GM19324 (cell line): ENCODE measurements around the gene ZNF32.
A peak's percentile ranks its signal among the peaks of the same experiment; 100 is the strongest.

ENCODE experiments used
- ATAC-seq: cut with Tn5 transposase; IDR thresholded peaks from one replicate; pipeline ENCODE4 v1.9.1; 2021; ENCODE audit warnings: mild to moderate bottlenecking, moderate library complexity; ENCODE audit not compliant: unreplicated experiment, low FRiP score

ZNF32 gene, protein sequence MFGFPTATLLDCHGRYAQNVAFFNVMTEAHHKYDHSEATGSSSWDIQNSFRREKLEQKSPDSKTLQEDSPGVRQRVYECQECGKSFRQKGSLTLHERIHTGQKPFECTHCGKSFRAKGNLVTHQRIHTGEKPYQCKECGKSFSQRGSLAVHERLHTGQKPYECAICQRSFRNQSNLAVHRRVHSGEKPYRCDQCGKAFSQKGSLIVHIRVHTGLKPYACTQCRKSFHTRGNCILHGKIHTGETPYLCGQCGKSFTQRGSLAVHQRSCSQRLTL

DNA sequence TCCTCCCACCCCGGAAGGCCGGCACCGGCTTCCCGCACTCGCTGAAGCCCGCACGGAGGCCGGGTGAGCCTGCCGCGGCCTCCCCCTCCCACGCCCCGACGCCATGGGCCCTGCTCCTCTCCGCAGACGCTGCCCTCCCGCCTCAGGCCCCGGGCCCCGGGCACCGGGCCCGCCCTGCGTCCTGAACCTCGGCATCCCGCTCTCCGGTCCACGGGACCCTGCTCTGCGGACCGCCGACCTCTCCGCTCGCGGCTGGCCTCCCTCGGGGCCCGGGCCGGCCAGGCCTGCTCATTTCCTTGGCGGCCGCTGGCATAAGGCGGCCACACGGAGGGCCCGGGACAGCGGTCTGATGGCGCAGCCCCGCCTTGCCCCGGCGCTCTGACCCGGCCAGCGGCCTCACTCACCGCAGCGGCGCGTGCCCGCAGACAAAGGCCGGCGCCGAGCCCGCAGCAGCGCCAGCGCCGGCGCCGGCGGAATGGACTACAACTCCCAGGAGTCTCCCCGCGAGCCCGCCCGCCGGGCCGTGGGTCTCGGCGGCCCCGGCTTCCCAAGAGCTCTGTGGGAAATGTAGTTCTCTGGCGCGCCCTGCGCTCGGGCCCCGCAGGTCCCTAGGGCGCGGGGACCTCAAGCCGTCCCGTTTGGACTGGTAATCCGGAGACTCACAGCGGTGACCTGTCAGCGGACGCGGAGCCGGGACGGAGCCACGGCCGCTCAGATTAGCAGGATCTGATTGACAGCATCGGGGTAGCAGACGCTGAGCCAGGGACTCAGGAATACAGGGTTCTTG lies at the start of gene ZNF32:
Gene ZNF32, minus strand, starts transcription at position 484 of the 787 bp plus-strand sequence. CDS start 2,748 bp downstream, outside the sequence.
- peak; percentile 99 for ATAC-seq

DNA sequence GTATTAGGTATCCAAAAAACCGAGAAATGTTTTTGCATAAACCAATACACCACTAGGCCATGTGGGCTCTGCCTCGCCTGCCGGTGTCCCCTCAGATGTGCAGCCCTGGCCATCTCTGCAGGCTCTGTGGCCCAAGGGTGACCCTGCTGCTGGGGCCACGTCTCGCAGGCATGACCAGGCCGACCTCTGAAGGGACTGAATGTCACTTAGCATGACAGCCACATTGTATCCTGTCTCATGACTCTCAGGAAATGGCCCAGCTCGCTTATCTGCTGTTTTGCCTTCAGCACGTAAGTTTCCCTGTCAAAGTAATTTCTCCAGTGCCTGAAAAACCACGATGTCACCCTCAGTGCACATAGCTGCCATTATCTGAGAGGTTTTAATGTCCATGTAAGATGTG lies 49.5 kb upstream of the ZNF32 start:
- no peak for ATAC-seq

DNA sequence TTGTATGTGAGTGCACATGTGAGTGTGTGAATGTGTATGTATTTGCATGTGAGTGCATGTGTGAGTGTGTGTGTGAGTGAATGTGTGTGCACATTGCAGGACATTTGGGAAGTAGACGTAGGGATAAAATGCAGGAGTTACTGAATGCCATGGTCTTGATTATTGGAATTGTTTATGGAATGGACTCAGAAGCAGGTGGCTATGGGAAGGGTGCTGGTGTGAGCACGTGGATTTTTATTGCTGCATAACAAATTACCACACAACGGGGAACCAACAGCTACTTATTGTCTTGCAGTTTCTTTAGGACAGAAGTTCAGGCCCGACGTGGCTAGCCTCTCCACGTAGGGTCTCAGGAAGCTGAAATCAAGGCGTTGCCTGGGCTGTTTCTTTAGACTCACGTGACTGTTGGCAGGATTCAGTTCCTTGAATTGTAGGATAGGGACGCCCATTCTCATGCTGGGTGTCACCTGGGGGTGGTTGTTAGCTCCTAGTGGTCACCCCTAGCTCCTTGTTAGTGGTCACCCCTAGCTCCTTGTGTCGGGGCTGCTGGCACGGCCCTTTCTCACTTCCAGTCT lies 48.3 kb upstream of the ZNF32 start:
- no peak for ATAC-seq

DNA sequence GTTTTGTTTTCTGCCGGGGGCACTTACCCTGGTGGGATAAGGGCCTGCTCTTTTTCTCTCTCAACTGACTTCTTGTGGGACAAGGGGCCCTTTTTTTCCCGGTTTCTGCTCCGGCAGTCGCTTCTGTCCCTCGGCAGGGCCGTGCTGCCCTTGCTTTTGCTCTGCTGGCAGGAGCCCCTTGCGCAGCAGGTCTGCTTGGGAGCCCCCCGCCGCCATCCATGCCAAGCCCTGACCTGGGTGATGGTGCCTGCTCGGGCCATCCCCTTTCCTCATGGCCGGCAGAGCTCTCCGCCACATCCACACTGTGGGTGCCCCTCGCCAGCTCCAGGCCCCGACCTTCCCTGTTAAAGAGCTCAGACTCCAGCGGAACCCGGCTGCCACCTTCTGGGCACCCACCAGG lies 47.0 kb upstream of the ZNF32 start:
- ATAC-seq, result no peak

DNA sequence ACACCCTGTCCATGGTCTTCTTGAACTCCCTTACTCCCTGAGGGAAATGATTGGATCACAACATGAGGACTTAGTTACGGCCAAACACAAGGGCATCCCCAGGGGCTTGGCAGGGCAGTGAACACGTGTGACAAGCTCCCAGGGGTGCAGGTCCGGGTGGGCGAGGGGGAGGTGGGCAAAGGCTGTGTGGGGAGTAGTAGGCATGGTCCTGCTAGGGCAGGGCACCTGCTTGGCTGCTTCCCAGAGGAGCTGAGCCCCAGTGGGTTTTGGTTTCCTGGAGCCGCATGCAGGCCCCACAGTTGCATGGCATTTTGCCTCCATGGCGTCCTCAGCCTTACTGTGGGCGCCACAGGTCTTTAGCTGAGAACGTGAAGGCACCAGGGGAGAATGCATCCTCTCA lies 46.6 kb upstream of the ZNF32 start:
- ATAC-seq, result no peak

DNA sequence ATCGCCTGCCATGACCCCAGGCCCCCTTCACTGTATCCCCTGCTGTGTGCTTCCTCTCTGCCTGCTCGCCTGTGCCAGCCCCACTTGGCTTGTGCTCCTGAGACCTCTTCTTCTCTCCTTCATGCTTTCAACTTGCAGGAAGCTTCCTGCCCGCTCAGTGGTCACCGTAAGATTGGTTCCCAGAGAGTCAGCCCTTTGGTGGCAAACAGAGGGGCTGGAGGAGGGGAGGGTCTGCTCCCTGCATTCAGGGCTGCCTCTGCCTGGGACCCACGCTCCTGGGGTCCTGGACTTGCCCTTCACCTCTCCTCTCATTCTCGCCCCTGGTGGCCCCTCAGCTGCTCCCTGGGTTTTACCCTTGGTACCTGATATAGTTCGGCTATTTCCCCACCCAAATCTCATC lies 45.8 kb upstream of the ZNF32 start:
- ATAC-seq, result no peak

DNA sequence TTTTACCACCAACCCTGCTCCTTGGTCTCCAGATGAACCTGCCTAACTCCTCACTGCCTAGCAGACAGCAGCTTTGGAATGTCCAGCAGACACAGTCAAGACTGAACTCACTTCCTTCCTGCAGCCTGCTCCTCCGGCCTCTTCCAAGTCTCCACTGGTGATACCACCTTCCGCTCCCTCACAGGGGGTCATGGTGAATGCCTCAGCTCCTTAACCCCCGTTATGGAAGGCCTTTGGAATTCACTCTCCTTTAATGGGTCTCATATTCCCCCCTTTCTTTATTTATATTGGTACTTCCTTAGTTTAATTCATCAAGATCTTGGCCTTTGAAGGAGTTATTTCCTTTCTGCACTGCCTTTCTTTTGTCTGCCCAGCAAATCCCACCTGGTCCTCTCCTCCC lies 44.9 kb upstream of the ZNF32 start:
- ATAC-seq, result no peak

DNA sequence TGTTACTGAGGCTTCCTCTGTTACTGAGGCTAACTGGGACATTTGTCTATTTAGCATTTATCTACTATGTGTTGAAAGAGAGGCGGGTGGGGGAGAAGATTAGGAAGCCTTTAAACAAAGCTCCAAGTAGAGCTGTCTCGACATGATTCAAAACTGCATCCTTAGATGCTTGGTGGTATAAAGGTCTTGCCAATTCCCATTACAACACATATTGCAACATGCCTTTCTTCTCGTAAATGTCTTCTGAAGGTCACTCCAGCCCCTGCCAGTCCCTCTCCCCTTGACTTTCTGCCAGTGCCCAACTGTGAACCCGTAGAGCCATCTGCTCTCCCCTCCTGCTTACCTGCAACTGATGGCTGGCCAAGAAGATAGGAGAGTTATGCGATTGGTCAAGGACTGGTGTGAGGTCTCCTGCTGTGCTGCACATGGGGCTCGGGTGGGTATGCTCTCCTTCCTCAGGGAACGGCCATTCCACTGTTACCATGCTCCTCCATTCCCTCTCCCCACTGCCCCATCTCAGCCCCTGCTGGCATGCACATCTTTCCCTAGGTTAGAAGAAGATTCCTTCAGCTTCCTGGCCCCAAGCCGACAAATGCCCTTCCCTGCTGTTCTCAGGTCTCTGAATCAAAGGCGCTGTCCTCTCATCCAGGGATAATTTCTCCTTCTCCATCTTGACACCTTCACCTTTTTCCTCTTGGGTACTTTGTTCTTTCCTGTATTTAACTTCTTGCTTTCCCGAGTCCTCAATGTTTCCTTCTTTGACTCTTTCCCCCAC lies 43.6 kb upstream of the ZNF32 start:
- no peak for ATAC-seq

DNA sequence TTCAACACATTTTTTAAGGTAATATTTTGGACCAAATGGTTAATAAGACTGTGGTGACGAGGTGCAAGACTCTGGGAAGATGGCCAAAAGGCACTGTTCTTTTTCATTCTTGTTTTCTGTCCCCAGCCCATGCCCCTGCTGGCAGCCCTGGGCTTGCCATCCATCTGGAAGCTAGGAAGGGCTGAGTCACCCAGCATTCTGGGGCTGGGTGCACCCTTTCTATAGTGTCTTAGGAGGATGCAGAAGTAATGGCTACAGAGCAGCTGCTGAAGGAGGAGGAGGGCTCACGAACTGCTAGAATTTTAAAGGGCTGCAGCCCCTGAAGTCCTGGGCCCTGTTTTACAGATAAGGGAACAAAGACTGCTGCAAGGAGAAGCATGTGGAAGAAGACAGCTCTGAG lies 42.8 kb upstream of the ZNF32 start:
- no peak for ATAC-seq

DNA sequence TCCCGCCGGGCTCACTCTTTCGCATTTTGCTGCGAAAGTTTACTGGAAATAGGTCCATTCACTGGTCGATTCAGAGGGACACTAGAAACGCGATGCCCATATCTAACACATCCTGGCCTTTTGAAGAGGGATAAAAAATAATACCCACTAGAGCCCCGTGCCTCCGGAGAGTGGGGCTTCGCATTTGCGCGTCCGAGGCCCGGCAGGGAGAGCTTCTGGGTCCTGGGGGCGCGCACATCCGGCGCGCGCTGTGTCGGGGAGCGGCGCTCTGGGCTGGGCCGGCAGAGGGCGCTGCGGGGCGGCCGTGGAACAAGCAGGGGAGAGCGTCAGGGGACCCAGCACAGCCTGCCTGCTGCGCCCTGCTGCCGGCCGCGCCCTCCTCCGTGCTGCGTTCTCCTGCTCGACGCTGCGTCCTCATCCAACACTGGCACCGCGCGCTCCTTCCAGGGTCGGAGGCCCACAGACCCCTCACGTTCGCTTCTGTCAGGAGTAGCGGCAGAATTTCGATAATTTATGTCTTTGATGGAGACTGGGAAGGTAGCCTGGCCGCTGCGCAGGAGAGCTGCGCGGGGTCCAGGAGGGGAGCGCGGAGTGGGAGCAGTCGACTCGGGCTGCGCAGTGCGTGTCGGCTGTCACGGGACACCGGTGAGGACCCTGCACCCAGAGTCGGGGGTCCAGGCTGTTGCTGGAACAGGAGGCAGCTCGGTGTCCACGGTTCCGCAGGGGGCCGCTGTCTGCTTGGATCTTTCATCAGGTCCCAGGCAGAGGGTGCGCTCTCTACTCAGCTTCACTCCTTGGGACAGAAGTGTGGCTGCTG lies 41.5 kb upstream of the ZNF32 start:
- ATAC-seq, result peak; percentile 90

DNA sequence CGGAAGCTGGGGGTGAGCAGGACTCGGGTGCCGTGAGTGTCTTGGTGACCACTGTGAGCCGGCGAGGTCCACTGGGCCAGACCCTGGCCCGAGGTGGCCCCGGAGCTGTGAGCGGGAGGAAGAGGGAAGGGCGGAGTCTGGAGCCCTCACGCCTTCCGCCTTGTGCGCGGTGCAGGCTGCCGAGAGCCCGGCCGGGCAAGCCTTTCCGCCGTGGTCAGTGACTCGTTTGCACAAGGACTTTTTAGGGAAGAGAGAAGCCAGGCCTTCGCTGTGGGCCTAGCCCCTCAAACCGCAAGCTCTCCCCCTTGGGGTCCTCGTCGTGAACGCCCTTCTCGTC lies 40.9 kb upstream of the ZNF32 start:
- no peak for ATAC-seq

DNA sequence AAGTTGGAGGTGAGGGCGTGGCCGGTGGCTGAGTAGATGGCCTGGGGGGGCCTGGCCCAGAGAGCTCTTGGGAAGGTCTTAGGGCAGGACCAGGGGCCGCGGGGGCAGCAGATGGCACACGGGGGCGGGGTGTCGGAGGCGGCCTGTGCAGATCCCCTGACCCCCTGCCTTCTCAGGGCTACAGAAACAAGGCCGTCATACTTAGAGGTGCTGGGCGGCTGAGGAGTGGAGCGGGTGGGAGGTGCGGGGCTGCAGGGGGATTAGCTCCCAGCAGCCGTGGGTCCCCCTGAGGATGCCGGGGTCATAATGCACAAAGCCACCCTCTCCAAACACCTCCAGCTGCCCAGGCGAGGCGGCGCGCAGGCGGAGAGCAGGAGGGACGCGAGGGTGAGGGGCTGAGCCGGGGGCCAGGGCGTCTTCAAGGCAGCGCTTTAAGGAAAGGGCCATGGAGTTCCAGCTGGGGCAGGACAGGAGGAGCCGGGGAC lies 40.4 kb upstream of the ZNF32 start:
- ATAC-seq, result no peak

DNA sequence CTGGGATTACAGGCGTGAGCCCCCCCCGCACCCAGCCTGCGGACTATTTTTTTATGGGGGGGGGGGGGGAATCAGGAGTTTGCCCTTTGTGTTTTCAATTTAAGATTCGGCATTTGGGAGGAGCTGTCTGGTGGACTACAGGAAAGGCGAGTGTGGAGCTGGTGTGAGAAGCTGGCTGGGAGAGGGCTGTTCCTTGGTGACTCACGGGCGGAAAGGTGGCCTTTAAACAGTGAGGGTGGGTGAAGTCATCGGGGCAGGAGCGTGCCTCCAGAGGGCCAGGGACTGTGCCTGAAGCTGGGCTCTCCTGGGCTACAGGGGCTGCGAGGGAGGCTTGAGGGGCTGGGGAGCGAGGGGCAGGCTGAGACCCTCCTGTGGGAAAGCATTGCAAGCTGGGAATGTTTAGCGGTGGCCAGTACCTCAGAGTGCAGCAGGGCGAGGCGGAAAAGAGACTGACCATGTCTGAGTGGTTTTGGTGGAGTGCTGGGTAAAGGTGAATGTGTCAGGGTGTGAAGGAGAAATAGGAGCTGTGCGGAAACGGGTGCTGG lies 39.7 kb upstream of the ZNF32 start:
- no peak for ATAC-seq

DNA sequence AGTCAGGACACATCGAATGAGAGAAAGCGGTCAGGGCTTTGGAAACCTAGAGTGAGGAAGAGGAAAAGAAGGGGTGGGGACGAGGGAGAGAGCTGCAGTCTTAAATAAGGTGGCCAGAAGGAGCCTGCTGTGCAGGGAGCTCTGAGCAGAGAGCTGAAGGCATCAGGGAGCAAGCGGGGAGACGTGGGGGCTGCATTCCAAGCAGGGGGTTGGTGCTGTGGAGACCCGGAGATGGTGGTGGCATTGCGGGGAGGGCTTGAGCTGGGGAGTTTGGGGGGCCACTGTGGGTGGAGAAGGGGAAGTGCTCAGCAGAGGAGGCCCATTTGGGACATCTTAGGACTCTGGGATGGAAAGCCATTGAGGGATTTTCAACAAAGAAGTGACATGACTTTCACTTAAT lies 38.7 kb upstream of the ZNF32 start:
- no peak for ATAC-seq

DNA sequence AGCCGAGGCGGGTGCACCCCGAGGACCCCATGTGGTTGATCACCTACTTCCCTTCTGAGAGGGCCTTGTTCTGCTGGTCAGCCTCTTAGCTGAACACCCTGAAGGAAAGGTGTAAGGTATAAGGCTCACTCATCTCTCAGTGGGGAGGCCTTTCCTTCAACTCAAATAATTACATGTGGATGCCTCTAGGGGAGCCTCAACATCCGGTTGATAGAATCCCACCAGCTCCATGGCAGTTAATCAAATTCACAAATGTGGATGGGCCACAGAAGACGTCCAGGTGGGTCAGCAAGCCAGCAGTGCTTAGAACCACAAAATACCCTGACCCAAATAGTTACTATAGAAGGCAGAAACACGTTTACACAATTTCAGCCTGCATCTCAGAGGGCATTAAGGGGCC lies 37.7 kb upstream of the ZNF32 start:
- ATAC-seq, result no peak

DNA sequence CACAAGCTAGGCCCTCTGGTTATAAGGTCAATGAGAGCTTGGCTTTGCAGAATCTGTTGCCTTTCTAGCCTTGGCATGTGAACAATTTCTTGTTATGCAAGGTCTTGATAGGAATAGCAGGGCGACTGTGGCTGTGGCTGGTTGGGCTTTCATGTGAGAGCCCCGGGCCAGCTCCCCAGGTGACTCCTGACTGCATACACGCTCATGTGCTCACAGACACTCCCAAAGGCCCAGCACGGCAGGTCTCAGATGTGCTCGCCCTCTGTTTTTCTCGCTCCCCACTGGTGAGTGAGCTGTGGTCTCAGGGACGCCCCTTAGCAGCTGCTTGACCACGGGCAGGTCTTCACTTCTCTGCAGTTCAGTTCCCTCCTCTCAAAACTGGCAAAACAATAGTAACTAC lies 37.1 kb upstream of the ZNF32 start:
- ATAC-seq, result no peak

DNA sequence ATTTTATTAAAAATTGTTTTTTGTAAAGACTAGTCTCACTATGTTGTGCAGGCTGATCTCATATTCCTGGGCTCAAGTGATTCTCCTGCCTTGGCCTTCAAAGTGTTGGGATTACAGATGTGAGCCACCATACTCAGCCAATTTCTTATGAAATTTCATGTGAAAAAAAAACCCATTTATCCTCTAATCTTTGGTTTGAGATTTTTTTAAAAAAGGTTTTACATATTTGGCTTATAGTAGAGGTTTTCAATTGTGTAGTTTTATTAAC lies 35.5 kb upstream of the ZNF32 start:
- no peak for ATAC-seq

DNA sequence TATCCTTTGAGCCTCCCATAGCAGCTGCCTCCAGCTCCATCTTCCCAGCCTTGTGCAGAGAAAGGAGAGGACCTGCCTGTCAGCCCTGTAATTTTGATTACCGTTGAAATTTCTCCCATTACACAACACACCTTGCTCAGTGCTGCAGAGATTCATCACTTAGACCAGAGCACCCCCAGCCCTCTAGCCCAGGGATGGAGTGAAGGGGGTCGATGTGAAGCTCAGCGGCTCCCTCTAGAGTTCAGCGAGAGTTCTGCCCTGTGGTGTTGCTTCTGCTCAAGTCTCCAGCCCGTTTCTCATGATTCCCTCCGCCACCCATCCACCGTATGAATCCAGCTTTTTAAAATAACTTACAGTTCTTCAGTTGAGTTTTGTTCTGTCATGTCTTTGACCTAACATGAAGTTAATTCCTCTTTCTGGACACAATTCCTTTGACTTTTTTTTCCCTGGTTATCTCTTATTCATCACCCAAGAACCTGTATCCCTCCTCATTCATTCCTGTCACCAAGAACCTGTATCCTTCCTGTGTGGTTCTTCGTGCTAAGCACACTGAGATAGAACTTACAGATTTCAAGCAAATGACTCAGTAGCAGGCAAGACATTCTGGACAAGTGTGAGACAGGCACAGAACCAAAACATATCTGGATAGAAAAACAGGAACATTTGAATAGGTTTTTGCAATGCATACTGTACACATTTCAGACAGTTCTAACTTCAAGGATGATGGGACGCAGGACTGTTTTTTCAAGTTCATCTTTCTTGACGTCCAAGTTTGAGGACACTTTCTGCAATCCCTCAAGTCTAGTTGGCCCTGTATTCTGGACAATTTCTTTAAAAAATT lies 35.0 kb upstream of the ZNF32 start:
- no peak for ATAC-seq

DNA sequence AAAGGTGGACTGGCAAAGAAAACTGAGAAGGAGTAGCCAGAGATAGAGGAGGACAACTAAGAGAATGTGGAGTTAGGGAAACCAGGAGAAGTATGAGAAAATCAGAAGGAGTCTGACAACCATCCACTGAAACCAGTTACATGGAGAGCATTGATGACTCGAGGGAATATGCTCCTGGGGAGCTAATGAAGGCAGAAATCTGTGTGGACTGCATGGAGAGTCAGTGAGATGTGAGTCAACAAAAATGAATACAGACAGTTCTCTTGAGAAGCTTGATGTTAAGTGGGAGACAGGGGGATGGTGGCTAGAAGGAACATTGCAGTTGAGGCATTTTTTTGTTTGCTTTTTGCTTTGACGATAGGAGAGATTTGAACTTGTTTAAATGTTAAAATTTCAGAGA lies 34.3 kb upstream of the ZNF32 start:
- no peak for ATAC-seq
